NCI-H1436 treated with DMSO at 0.1 percent for 48 hours (cell line): ENCODE results near the gene RNF126.
A peak's percentile ranks its signal among the peaks of the same experiment; 100 is the strongest.
"Not testable (repeated sequence)": the region's sequence is repeated elsewhere in the genome, so short reads cannot be mapped to it uniquely, and the experiment has no call there.

ENCODE experiments used
- DNase-seq: peaks from one replicate; lab custom pipeline; 2025; lab: John Stamatoyannopoulos, UW

The RNF126 gene

GRCh38 chr19:646779-647565 is 16.0 kb downstream of the RNF126 start:
- no peak for DNase-seq

DNA sequence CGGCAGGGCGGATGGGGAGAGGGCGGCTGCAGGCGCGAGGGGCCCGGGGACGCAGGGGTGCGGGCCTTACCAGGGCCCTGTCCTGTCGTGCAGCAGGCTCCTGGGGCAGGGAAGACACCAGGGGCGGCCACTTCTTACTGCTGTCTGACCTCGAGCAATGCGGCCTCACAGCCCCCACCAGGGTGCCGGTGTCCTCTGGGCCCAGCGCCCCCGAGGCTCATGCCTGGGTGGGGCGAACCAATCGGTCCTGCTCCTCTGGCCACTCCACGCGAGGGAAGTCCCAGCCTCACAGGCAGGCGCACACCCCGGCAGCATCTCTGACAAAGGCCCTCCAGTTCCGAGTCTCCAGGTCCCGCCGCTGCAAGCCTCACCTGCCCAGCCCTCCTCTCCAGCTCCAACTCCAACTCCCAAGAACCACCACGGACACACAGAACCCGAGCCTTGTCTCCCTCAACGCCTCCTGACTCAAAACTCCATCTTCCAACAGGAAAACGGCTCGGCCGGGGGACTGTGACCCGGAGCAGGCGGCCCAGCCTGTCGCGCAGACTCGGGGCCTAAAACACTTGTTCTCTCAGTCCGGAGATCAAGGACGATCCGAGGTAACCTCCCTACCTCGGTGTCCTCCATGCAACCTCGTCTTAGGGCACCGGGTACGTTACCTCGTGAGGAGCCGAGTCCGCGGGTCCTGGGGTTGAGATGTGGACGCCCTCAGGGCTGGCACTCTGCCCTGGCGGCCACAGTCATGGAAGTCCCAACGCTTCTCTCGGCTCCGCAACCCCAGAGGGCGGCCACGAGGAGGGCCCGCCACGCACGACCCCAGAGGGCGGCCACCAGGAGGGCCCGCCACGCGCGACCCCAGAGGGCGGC is 16.9 kb downstream of the RNF126 start:
- DNase-seq = no peak

DNA sequence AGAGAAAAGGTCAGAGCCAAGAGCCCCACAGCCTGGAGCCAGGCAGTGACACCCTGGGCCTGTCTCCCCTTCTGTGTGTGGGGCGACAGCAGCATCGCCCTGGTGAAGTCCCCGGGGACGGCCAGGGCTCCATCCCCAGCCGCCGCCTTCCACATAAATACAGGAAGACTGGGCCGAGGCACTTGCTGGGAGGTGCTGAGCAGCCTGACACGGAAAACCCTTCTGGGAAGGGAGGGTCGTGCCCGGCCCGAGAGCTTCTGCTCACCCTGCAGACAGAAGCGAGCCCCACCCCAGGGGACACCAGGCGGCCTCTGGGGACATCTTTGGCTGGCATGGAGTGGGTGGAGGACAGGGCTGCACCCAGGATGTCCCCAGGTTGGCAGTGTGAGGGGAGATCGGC is 18.2 kb downstream of the RNF126 start:
- DNase-seq = no peak

- DNase-seq = no peak
Observed at GRCh38 chr19:644363-644762, 18.7 kb downstream of the RNF126 start.

DNA sequence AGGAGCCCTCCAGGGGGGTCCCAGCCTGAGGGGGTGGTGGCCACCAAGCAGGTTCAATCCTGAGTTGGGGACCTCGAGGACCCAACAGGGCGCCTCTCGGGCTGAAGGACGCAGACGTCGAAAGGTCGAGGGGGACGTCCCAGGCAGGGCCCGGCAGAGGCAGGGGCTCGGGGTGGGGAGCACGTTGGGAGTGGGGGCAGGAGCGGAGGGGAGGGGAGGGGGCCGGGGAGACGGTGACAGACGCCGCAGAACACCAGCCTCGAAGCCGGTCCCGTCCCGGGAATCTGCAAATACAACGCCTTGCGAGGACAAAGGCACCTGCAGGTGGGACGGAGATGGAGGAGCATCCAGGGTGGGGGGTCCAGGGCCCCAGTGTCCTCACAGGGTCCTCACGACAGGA is 19.3 kb downstream of the RNF126 start:
- no peak for DNase-seq

DNA sequence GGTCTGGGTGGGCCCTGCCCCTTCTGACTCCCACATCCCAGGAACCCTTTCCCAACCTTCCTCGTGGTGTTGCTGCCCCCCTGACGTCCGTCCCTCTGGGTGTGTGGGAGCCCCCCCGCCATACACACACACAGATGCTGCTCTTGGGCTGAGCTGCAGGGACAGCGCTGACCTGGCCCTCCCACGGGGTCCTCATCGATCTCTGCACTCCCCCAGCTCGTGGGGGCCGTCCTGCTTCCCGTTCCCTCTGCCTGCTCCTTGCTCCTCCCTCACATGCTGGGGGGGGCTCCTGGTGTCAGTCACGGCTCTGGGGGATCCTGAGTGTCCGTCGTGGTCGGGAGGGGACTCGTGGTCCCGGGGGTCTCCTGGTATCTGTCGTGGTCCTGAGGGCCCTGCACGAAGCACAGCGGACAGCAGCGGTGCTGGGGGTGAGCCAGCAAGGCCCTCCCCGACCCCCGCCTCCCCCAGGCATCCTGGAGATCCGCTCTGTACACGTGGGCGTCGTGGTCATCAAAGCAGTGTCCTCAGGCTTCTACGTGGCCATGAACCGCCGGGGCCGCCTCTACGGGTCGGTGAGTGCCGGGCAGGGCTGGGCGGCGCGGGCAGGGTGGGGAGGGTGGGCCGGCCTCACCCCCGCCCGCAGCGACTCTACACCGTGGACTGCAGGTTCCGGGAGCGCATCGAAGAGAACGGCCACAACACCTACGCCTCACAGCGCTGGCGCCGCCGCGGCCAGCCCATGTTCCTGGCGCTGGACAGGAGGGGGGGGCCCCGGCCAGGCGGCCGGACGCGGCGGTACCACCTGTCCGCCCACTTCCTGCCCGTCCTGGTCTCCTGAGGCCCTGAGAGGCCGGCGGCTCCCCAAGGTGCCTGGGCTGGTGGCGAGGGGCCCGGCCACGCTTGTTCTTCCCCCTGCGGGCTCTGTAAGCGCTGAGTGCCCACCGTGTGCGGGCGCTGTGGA is 20.0 kb downstream of the RNF126 start:
- no peak for DNase-seq

- DNase-seq = no peak
Observed at GRCh38 chr19:641702-642101, 21.3 kb downstream of the RNF126 start.

DNA sequence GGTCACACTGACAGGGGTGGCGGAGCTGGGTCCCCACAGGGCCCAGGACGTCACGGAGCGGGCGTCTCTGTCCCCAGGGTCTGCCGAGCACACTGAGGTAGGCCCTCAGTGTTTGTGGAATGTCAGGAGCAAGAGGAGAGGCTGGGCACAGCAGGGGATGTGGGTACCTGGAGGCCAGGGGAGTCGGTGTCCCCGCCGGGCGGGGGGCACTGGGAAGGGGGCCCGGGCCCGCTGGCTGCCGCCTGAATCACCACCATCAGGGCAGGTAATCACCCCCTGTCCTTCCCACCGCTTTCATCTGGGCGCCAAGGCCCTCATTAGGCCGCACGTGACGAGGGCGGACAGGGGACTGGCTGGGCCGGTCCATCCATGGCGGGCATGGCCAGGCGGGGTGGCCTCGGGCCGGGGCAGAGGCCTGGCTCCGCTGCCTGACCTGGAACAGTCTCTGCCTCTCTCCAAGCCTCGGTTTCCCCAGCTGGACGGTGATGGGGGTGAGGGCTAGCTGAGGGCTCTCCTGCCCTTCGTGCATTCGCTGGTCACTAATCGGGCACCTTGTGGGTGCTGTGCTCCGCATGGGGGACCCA is 22.3 kb downstream of the RNF126 start:
- DNase-seq = no peak

GRCh38 chr19:640161-640558 is 22.9 kb downstream of the RNF126 start:
- no peak for DNase-seq

DNA sequence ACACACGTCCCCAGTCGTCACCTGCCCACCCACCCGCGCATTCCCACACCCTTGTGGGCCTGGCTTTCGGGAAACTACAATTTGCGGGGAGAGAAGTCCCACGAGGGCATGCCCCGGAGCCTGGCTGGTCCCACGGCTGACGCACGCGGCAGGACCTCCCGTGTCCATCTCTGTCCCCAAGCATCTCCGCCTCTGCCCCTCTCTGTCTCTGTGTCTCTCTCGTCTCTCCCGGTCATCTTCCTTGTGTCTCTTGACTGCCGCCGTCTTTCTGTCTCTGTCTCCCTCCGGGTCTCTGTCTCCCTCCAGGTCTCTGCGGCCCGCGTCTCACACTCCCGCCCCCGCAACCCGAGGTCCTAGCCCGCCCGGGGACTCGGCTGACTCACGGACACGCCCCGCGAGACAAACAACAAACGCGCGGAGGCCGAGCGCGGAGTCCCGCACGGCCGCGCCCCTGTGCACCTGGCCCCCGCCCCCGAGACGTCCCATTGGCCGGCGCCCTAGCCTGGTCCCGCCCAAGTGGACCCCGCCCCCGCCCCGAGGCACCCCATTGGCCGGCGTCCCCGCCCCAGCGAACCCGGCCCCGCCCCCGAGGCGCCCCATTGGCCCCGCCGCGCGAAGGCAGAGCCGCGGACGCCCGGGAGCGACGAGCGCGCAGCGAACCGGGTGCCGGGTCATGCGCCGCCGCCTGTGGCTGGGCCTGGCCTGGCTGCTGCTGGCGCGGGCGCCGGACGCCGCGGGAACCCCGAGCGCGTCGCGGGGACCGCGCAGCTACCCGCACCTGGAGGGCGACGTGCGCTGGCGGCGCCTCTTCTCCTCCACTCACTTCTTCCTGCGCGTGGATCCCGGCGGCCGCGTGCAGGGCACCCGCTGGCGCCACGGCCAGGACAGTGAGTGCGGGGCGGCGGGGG is 23.5 kb downstream of the RNF126 start, which contains the start of gene FGF22:
FGF22 (plus strand) TSS at position 627 of the 908 bp plus-strand sequence; CDS start at position 674, 47 bp downstream.
- no peak for DNase-seq

- DNase-seq = no peak
Observed at GRCh38 chr19:638906-639252, 24.1 kb downstream of the RNF126 start.

GRCh38 chr19:634975-635652 is 27.9 kb downstream of the RNF126 start:
- no peak for DNase-seq

DNA sequence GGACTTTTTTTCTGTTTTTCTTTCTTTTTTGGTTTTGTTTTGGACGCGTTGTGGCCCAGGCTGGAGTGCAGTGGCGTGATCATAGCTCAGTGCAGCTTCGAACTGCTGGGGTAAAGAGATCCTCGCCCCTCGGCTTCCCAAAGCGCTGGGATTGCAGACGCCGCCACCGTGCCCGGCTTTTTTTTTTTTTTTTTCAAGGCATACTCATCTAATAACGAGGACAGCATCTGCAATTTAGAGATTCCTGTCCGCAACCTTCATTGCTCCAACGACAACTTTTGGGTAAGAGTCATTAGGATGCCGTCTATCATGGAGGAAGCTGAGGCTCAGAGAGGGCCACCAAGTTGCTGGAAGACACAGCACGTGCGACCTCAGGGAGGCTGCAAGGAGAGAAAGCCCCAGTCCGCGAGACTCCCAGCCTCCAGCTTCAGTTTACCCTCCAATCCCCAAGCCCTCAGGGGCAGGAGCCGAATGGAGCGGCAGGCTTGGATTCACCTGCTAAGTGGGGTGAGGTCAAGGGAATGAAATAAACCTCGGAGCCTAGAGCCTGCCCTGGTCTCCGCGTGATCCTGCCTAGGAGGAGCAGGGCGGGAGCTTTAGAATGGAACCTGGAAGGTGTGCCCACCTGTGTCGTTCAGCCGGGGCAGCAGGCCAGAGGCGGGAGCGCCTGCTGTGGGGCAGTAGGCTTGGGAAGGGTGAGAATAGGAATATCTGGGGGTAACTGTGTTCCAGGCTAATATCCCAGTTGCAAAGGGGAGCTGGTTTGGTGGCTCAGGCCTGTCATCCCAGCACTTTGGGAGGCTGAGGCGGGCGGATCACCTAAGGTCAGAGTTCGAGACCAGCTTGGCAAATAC is 29.0 kb downstream of the RNF126 start:
- no peak for DNase-seq

DNA sequence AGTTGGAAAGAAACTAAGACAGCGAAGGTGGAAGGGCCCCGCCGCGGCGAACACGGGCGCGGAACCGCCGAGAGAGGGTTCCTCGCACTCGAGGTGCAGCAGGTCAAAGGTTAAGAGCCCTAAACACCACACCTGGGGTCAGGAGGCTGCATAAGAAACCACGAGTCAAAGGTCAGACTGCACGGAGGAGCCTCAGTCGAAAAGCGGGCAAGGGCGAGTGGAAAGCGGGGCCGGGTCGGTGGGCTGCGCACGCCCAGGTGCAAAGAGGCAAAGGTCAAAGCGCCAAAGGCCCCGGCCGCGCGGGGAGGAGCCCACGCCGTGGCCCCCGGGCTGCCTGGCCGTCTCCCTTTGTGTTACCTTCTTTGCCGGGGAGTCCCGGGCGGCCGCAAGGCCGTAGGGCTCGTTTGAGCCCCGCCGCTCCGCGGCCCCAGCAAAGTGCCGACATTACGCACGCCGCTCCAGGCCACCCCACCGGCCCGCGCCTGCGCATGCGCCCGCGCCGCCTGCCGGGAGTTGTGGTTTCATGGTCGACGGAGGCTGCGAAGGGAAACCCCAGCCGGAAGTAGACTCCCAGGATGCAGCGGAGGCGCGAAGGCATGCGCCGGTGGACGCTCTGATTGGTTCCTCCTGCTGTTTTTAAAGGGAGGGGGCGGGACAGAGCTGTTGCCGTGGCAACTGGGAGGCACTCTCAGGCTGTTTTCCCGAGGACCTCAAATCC is 29.8 kb downstream of the RNF126 start, which contains the start of gene POLRMT:
POLRMT (minus strand) TSS at position 470 of the 718 bp plus-strand sequence; CDS start at position 445, 25 bp downstream.
- DNase-seq = peak; percentile 87

DNA sequence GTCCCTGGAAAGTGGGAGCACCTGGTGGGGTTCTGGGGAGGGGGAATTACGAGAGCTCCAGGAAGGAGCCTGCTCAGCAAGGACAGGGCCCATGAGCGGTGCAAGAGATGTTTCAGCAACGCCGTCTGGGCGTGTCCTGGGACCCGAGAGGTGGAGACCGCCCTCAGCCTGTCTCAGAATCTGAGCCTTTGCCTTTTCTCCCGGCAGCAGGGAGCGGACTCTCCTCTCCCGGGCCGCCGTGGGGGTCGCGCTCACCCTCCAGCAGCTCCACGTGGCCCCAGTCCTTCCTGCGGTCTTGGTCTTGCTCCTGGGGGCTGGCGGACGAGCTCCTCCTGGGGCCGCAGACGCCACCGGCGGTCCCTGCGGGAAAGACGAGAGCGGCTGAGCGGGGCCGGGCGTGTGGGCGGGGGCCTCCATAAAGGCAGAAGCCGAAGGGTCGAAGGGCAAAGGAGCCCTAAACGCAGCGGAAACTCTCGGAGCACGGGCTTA is 30.4 kb downstream of the RNF126 start:
- DNase-seq = no peak

GRCh38 chr19:629961-630714 is 32.9 kb downstream of the RNF126 start:
- DNase-seq = no peak

DNA sequence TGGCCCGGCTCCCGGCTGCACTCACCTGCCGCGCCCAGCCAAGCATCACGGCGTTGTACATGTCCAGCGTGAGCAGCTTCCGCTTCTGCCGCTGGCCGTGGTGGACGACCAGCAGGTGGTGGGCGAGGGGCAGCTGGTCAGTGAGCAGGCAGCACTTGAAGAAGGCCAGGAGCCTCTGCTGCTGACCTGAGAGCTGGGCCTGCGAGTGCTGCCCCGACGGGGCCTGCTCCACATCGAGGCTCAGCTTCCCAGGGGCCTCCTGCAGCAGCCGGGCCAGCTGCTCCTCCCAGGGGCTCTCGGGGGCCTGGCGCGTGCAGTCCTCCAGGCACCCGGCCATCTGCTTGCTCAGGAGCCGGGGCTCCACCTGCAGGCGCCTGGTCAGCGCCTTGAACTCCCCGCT is 33.5 kb downstream of the RNF126 start:
- not testable (repeated sequence) for DNase-seq
